Measurements from ENCODE around the gene PLEKHG2.
"Not testable (repeated sequence)": the region's sequence is repeated elsewhere in the genome, so short reads cannot be mapped to it uniquely, and the experiment has no call there.

Gene PLEKHG2

GRCh38 chr19:39412100-39412866, at the start of gene PLEKHG2:
Gene PLEKHG2, plus strand, starts transcription at chr19:39412669. Its CDS starts 1,418 bp downstream, at chr19:39414087.
- peak; percentile 99 for DNase-seq (ENCODE audit: low read depth, low spot score)

GRCh38 chr19:39362682-39363657, 49.5 kb upstream of the PLEKHG2 start:
- peak; percentile 79 for DNase-seq (ENCODE audit: low read depth, low spot score)

GRCh38 chr19:39363901-39364457, 48.5 kb upstream of the PLEKHG2 start:
- DNase-seq (ENCODE audit: low read depth, low spot score), result no peak

- DNase-seq (ENCODE audit: low read depth, low spot score), result no peak
Observed at GRCh38 chr19:39365531-39365930, 46.9 kb upstream of the PLEKHG2 start.

- no peak for DNase-seq (ENCODE audit: low read depth, low spot score)
Observed at GRCh38 chr19:39369200-39369599, 43.3 kb upstream of the PLEKHG2 start.

- no peak for DNase-seq (ENCODE audit: low read depth, low spot score)
Observed at GRCh38 chr19:39370735-39371134, 41.7 kb upstream of the PLEKHG2 start.

- peak; percentile 57 for DNase-seq (ENCODE audit: low read depth, low spot score)
Observed at GRCh38 chr19:39372047-39372802, 40.2 kb upstream of the PLEKHG2 start.

- DNase-seq (ENCODE audit: low read depth, low spot score), result no peak
Observed at GRCh38 chr19:39372941-39373340, 39.5 kb upstream of the PLEKHG2 start.

GRCh38 chr19:39375929-39376328, 36.5 kb upstream of the PLEKHG2 start:
- DNase-seq (ENCODE audit: low read depth, low spot score), result no peak

GRCh38 chr19:39377373-39378362, 34.8 kb upstream of the PLEKHG2 start:
- no peak for DNase-seq (ENCODE audit: low read depth, low spot score)

GRCh38 chr19:39379366-39379765, 33.1 kb upstream of the PLEKHG2 start:
- DNase-seq (ENCODE audit: low read depth, low spot score), result not testable (repeated sequence)

GRCh38 chr19:39379865-39380396, 32.5 kb upstream of the PLEKHG2 start:
- DNase-seq (ENCODE audit: low read depth, low spot score), result no peak

- no peak for DNase-seq (ENCODE audit: low read depth, low spot score)
Observed at GRCh38 chr19:39380521-39381502, 31.7 kb upstream of the PLEKHG2 start.

GRCh38 chr19:39381910-39382611, 30.4 kb upstream of the PLEKHG2 start:
- DNase-seq (ENCODE audit: low read depth, low spot score), result no peak

- no peak for DNase-seq (ENCODE audit: low read depth, low spot score)
Observed at GRCh38 chr19:39382991-39383828, 29.3 kb upstream of the PLEKHG2 start.

GRCh38 chr19:39384839-39385568, 27.5 kb upstream of the PLEKHG2 start:
- DNase-seq (ENCODE audit: low read depth, low spot score), result no peak
